Activated CD8-positive, alpha-beta memory T cell treated with anti-CD3 and anti-CD28 coated beads, Interleukin-2, amount 50 U/mL, for 48 hours (primary cell): ENCODE data around the gene FAT1.

Experiments
- DNase-seq: peaks from one replicate; pipeline ENCODE4 v3.0.0-alpha.2; 2020

Gene FAT1

DNA sequence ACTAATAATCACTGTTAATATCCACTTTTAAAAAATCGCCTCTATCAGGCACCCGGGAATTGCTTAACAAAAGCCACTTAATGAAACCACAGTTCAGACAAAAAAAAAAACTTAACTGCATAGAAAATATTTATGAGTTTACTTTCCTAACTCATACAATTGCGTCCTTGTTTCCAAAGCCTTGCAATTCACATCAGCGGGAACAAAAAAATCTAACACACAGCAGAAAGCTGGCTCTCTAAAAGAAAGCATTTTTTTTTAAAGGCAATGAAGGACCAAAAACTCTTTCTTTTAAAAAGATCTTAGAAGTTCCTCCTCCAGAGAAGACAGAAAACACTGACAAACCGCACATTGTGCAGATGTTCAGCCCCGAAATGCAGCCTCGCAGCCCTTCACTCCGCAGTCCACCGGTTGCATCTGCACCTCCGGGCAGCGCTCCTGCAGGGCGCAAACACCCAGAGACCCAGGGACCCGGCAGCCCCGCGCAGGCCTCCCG, 812 bp downstream of the FAT1 start:
- DNase-seq, result no peak

DNA sequence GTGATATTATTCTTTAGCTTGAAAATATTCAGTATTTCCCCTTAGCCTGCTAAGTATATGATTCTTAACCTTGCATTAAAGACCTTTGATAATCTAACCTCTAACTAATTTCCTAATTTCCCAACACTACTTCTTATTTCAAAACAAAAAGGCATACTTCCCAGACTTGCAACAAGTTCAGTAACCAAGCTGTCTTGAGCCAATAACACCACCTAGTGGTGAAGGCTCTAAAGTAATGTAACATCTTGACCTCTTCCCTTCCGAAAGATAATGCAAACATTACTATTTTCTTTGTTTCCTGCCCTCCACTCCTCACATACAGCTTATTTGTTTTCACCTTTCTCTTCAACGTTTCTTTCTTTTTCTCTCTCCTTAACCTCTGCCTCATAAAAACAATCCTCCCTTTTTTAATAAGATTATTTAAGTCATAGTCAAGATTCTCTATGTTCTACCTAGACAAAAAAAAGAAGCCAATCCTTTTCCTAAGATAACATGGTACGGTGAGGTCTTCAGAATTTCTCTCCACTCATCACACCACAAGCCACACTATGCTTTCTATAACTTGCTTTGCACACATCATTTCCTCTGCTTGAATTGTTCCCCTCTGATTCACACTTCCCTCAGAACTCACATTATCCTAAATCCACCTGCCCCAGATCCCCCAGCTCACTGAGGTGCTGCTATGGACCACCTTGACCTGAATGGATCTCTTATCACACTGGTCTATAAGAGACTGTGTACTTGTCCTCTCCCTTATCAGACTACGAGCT, 3.5 kb downstream of the FAT1 start:
- no peak for DNase-seq

DNA sequence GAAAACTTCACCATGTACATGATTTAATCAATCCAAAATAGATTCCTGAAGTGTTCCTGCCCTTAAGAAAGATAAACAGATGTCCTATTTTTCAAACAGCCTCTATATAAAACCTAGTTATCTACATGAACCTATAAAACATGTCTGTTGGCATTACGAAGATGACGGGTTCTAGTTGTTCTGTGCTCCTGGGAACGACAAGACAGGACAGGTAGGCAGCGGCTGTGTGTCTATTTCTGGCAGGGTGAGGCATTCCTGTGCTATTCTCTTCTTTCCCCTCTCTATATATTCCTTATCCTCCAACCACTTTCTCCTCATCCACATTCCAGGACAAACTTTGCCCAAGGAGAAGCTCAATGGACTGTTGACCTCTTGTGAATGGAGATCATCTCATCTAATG, 6.1 kb downstream of the FAT1 start:
- DNase-seq, result no peak

DNA sequence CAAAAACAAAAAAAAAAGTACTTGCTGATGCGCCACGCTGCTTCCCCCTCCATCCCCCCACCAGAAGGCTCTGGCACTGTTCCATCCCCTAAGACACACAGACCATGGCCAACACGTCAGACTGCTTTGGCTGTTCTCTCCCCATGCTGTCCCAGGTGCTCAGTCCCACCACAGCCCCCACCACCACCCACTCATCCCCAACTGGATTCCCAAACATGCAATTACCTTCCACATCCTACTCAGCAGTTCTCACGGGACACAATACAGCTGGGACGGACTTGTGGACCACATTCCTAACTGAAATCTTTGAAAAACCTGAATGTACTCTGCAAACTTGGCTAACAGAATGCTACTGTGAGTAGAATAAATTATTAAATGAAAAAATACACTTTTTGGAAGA, 8.6 kb downstream of the FAT1 start:
- no peak for DNase-seq

DNA sequence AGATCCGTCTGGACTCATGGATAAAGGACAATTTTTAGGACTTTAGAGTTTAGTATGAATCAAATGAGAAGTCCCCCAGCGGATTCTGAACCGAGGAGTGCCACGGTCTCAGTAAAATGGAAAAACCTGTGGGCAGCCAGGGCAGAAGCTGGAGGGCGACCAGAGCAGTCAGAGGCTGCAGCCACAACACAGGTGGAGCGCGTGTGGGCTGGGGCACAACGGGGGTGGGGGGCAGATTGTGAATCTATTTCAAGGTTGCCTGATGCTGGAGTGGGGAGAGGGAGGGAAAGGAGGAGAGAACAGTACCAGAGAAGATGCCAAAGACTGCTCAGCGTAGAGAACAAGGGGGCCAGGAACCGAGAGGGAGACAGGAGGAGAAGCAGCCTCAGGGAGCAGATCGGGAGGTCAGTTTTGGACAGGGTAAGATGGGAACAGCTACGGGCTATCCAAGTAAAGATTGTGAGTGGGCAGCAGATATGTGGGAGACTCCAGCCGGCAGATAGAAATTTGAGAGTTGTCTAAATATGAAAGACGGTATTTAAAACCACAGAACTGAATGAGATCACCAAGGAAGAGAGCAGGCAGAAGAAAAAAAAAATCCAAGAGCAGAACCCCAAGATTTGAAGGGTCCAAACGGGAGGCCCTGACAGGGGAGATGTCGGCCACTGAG, 9.5 kb downstream of the FAT1 start:
- DNase-seq, result no peak

DNA sequence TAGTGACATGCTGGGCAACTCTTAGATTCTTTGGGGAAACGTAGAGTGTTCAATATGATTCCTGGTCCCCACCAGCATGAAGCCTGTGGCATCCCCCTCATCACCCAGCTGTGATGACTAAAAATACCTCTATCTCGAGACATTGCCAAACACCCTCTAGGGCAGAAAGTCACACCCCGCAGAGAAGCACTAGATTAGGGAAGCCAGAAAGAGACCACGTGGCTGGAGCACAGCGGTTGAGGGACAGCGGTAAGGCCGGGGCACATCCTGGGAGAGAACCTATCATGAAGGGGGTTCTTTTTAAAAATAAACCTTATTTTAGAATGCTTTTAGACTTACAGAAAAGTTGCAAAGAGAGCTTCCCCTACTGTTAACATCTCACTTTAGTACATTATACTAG, 11.0 kb downstream of the FAT1 start:
- DNase-seq, result no peak

DNA sequence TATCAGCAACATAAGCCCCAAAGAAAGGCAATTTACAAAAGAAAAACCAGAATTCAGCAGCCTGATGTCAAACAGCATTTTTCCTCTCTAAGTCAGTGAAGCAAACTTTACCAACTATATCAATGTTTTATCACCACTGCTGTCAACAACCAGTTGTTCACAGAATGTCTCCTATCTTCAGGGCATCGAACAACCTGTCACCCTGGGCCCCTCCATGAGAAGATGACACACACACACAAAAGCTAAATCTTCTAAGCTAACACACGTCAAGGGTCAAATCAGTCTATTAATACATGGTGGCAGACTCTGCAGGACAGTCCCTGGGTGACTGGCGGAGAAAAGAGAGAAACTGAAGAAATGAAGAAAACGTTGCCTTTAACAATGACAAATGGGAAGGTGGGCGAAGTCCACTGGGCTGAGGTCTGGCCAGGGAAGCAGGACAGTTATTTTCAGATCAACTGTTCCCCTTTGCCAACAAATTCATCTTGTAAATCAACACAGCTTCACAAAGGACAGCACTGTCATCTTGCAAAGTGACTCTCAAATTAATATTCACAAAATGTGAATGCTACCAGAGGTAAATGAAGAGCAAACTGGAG, 13.0 kb downstream of the FAT1 start:
- DNase-seq, result no peak

DNA sequence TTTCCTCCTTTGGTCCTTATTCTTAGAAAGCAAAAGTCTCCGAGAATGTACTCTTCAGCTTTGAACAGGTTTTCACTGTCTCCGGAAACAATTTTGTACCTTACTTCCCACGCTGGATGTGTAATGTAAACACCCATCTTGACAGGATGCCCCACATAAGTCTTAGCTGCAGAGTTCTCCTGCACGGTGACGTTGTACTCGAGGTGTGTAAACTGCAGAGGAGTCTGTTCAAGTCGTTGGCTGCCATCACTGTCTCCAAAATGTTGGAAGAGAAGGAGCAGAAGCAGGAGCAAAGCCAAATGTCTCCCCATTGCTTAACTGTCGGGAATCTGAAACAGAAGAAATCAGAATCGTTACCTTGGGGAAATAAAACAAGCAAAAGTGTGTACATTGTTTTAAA, 14.1 kb downstream of the FAT1 start:
- DNase-seq, result no peak

DNA sequence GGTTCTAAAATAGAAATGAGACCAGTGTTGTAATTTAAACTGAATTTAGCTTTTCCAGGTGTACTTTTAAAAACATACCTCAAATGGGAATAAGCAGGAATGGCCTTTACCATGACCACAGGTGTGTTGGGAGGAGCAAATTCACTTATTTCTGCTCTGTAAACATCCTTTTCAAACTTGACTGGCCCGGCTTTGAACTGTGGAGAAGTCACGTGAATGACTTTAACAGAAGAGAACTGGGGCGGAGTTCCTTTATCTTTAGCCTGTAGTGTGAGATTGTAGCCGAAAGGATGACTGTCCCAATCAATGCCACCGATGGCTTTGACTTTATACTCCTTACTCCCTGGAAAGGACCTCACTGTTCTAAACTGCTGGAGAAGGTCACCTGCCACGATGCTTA, 15.1 kb downstream of the FAT1 start:
- no peak for DNase-seq

DNA sequence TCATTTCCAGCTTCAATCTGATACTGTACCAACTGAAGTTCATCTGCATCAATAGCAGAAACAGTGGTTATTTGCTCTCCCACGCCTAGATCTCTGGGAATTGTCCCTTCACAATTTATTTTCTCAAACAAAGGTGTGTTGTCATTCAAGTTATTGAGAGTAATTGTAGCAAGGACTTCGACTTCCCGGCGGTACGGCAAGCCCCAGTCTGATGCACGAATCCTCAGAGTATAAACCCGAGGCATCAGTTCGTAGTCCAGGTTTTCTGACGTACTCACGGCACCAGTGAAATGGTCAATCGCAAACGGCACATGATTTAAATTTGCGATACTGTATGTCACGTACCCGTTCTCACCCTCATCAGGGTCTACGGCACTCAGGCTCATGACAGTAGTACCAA, 15.7 kb downstream of the FAT1 start:
- no peak for DNase-seq

DNA sequence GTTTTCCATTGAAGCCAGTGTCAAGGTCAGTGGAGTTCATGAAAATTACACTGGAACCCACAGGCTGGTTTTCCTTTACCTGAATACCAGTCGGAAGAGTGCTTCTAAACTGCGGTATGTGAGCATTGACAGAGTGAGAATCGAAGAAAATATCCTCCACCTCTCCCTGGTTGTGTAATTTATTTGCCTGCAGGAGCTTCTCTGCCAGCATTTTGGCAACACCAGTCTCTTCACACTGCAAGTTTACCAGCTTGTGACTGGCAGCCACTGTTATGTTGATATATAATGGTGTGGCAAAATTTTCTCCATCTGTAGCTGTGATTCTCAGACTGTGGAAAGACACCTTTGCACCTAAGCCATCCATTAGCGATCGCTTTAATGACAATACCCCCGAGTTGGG, 16.1 kb downstream of the FAT1 start:
- no peak for DNase-seq

DNA sequence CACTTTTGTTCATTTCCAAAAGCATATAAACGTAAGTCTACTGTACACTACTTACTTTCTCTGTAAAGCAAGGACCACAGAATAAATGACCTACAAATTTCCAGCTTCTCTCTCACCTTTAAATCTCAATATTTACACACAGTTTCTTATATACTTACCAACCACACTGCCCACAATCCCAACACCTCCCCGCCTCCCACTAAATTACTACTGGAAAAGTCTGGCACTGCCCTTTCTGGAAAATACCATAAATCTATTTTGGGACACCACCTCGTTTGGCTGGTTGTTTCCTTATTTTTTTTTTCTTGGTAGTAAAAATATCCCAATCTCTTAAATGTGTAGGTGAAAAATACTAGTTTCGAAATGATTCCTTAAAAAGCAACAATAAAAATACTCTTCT, 19.6 kb downstream of the FAT1 start:
- DNase-seq, result no peak

DNA sequence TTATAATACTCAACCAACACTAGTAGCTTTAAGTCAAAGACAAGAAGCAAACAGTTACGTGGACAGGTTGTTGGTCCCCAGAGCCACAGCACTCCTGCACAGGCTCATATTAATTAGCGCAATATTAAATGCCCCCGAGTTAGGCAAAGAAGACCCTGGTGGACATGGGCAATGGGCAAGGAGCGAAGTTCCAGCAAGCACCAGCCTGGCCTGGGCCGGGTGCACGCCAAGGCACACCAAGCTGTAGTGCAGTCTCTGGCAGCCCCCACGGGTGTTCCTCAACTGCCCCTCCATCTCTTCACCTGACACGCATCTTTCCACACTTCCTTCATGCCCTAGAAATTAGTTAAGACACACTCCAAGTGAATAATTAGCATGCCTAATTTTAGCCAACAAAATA, 20.1 kb downstream of the FAT1 start:
- no peak for DNase-seq

DNA sequence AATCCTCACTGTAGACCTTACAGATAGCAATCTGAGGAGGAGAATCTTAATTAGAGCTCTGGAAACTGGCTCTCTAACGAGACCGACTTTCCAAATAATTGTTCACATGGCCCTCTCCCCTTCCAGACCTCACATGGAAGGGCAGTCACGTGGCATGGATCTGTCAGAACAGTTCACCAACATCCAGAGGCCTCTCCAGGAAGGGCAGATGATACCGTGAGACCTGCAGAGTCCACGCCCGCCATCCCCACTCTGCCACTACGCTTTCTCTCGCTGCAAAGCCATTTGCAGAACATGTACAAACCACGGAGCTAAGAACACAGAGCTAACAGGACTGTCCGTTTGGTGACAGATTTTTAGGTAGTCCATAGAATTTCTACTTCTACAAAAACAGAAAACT, 20.7 kb downstream of the FAT1 start:
- DNase-seq, result no peak

DNA sequence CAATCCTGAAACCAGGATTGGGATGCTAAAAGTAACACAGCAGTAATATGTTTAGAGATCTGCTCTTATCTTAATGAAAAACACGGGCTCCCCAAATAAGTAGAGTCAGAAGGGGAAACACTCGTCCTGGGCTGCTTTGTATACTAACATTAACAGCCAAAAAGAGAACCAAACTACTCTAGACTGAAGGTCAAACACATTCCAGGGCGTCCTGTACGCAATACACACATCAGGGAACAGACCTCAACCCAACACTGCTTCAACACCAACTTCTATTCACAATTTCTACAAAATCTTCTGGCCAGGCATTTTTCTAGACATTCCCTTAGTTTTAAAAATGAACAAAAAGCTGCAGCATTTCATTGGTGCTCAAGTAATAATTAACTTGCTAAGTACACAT, 21.4 kb downstream of the FAT1 start:
- no peak for DNase-seq

DNA sequence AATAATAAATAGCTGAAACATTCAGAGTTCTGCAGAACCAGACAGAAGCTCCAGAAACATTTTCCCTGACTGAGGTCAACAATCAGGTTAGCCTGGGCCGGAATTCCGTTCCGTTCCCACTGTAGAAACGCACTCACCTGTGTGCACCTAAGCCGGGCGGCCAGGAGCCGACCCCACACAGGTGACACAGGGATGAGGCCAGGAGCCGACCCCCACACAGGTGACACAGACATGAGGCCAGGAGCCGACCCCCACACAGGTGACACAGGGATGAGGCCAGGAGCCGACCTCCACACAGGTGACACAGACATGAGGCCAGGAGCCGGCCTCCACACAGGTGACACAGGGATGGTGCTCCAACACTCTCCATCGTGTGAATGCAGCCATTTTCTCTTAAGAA, 21.9 kb downstream of the FAT1 start:
- DNase-seq, result no peak

DNA sequence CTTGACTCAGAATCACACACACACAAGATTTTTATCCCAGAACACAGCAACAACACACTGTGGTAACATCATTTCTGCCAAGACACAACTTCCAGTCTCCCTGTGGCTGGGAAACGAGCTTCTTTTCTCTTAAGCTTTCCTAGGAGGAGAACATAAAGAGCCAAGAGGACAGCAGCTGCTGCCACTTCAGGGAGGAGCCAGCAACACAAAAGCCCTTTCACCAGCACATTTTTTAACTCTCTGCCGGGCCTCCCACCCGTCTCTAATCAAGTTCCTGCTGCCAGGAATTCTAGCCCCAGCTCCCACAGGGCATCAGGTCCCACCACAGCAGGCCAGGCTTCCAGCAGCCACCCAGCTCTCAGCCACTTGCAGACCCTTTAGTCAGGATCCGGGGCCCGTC, 22.4 kb downstream of the FAT1 start:
- DNase-seq, result no peak

DNA sequence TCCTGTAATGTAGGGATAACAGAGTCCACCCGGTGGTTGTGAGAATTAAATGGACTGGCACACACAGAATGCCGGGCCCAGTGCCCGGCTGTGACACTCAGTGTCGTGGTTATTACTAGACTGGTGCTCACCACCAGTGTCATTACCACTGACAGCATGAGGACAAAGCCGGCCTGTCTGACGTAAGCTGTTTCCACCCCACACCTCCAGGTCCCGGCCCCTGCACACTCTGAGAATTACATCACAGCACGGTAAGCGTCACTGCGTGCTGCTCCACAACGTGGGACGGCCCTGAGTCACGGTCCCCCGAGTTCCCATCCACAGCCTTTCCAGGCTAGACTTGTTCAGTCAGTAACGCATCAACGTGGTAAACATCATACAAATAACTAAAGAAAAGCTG, 22.9 kb downstream of the FAT1 start:
- no peak for DNase-seq

DNA sequence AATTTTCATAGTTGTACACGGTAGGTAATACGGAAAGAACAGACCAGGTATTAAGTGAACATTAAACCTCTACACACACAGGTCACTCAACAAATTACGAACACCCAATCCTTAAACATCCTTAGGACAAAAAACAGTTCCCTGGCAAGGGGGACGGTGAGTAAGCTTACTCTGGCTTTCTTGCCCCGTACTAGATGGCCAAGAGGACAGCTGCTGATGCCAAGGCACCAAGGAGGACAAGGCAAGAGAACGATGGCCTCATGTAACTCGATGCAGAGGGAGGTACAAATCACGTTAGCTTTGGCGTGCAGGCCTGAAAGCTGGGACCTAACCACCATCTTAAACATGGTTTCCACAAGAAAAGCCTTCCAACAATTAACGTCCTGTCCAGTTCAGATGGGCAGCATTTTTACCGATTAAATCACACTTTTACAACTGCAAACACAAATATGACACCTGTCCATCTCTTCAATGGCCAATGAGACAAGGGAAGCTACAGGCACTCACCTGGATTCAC, 23.7 kb downstream of the FAT1 start:
- no peak for DNase-seq

DNA sequence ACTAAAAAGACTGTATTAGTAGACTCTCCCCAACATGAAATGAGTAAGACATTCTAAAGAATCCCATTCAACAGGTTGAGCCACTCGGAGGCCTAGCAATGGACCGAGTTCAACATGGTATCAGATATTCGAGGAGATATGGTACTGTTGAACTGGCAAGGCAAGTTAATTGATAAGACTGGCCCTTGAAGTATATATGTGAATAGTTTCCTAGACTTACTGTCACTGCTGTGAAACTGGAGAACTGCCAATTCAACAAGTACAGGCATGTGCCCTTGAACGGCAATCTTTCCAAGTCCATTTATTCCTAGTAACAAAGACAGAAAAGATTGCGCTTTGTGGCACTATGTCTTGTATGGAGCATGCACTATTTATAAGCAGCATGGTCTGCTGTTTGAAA, 24.4 kb downstream of the FAT1 start:
- DNase-seq, result no peak

DNA sequence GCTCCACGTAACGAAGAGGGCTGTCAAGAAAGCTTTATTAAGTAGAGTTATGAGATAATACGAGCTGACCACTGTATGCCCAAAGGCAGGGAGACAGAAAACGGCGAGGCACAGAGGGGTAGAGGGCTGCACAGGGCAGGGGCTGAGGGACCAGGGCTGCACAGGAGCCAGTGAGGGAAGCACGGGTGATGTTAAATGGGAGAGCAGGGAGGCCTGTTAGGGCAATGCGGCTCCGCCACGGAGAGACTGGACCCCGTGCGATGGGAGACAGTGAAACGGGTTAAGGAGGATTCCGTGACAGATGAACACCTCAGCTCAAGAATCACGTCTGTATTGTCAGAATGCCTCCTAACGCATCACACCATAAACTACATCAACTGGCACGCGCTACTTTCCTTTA, 25.1 kb downstream of the FAT1 start:
- no peak for DNase-seq

DNA sequence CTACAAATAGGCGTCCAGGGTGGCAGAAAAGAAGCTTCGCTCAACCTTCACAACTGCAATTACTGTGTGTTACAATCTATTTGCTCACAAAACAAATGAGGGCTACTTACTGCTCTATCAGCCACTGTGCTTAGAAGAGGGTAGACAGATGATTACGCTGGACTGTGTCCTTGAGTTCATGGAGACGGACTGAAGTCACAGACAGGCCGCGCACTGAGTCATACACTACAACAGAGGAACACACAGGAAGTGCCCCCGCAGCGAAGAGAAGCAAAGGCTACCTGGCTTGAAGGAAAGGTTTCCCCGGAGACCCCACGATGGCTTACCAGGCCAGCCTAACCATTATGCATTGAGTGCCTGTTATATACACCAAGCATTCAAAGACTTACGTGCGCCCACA, 25.6 kb downstream of the FAT1 start:
- no peak for DNase-seq

DNA sequence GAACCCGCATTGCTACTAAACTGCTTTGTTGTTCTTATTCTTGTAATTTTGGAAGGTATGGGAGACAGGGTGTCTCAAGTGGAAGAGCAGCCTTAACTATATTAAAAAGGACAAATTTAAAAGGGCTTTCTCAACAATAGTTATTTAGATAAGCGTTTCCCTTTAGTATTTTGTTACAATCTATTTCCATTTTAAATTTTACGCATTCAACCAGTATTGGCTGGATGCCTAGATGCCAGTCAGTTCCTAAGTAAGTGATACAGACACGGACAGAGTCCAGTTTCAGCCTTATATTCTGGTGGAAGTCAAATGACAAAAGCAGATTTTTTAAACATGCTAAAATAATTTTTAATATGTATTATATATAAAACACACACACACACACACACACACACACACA, 28.3 kb downstream of the FAT1 start:
- no peak for DNase-seq

DNA sequence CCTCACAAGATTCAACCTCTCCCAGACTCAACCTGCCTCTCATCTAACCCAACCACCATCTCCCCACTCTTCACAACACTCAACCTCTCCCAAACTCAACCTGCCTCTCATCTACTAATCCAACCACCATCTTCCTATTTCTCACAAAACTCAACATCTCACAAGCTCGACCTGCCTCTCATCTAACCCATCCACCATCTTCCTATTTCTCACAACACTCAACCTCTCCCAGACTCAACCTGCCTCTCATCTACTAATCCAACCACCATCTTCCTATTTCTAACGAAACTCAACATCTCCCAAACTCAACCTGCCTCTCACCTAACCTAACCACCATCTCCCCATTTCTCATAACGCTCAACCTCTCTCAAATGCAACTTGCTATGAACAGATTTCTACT, 29.8 kb downstream of the FAT1 start:
- DNase-seq, result no peak
